Stimulated activated CD8-positive, alpha-beta memory T cell treated with anti-CD3 and anti-CD28 coated beads, Interleukin-12 subunit alpha, Interleukin-12 subunit beta, amount 100 ng/mL, for 24 hours (primary cell): ENCODE measurements around the gene JOSD1.

Experiments used
- DNase-seq: peaks from one replicate; pipeline ENCODE4 v3.0.0-alpha.2; 2020; ENCODE audit errors: extremely low read depth

JOSD1 gene

DNA sequence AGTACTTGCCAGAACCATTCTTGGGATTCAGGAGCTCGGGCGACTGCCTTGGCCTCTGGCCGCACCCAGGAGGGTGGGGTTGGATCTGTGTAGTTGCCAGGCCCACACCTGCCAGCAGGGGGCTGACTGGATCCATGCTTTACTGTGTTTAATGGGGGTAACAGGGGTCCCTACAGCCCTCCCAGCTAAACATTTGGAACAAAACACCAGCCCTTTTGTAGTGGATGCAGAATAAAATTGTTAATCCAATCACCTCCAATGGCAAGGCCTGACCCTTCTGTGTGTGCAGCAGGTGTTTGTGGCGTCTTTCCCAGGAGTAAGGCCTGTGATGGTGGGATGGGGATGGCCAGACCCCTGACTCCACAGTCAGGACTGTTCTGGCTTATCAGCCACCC lies 32.6 kb upstream of the JOSD1 start:
- DNase-seq = no peak

GRCh38 chr22:38732251-38732815 lies 31.6 kb upstream of the JOSD1 start:
- DNase-seq = no peak

GRCh38 chr22:38731703-38732161 lies 31.0 kb upstream of the JOSD1 start:
- no peak for DNase-seq

- no peak for DNase-seq
These were observed 29.7 kb upstream of the JOSD1 start for GRCh38 chr22:38730411-38730871.

- no peak for DNase-seq
These were observed 29.2 kb upstream of the JOSD1 start for GRCh38 chr22:38729946-38730345.

GRCh38 chr22:38728871-38729796 lies 28.4 kb upstream of the JOSD1 start:
- no peak for DNase-seq

GRCh38 chr22:38727530-38728451 lies 27.0 kb upstream of the JOSD1 start:
- no peak for DNase-seq

GRCh38 chr22:38727123-38727522 lies 26.4 kb upstream of the JOSD1 start:
- DNase-seq = no peak

DNA sequence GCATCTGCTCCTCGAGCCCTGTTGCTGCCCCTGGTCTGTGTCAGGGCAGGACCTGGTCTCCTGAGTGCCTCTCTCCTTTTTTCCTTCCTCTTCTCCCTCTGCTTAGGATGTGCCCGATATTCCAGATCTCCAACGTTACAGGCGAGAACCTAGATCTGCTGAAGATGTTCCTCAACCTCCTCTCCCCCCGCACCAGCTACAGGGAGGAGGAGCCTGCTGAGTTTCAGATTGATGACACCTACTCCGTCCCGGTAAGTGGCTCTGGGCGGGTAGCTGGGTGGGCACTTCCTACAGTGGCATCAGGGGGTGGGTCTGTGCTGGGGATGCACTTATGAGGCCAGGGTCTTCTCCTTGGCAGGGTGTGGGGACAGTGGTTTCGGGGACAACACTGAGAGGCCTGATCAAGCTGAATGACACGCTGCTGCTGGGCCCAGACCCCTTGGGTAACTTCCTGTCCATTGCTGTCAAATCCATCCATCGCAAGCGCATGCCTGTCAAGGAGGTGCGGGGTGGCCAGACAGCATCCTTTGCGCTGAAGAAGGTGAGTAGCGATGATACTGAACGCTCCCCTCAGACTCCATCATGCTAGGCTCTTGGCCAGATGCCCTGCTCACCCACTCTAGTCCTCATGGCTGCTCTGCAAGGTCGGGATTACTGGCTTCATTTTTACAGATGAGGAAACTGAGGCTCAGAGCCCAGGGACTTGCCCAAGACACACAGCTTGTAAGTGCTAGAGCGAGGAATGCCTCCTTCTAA lies 25.3 kb upstream of the JOSD1 start:
- no peak for DNase-seq

DNA sequence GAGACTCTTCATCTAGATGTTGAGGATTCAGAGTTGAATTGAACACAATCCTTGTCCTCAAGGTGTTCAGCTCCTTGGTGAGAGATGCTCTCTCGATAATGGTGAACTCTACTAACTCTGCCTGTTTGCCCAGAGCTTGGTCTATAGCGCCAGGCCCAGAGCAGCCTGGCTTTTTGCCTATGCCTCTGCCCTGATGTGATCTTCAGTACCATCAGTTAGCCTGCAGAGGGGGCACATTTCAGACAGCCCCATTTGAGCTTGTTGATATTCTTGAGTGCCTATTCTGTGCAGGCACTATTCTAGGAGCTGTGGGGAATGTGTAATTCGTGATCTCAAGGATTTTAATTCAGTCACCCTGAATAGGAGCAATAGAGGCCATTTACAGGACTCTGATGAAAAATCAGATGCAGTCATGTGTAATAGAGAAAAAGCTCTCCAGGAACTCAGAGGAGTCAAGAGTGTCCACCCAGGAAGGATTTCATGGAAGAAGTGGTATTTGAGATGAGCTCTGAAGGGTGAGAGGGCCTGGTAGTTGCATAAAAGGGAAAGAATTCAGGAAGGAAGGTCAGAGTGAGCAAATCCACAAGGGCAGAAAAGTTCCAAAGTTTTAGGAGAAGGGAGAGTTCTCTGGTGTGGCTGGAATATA lies 24.3 kb upstream of the JOSD1 start:
- no peak for DNase-seq

GRCh38 chr22:38724176-38724575 lies 23.4 kb upstream of the JOSD1 start:
- no peak for DNase-seq

- no peak for DNase-seq
These were observed 20.8 kb upstream of the JOSD1 start for GRCh38 chr22:38721551-38721950.

DNA sequence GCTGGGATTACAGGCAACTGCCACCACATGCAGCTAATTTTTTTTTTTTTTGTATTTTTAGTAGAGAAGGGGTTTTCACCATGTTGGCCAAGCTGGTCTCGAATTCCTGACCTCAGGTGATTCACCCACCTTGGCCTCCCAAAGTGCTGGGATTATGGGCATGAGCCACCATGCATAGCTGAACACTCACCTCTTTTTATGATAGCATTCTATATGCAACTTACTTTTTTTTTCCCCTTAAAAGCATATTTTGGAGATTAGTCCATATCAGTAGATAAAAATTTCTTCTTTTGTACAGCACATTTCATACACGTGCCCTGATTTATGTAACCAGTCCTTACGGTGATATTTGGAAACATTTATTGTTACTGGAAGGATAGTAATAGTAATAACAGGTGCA lies 19.6 kb upstream of the JOSD1 start:
- no peak for DNase-seq

DNA sequence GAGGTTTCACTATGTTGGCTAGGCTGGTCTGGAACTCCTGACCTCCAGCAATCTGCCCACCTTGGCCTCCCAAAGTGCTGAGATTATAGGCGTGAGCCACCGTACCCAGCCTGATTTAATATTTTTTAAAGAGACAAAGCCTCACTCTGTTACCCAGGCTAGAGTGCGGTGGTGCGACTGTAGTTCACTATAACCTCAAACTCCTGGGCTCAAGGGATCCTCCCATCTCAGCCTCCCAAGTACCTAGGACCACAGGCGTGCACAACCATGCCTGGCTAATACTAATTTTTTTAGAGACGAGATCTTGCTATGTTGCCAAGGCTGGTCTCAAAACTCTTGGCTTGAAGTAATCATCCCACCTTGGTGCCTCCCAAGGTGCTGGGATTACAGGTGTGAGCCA lies 18.5 kb upstream of the JOSD1 start:
- DNase-seq = no peak

GRCh38 chr22:38718414-38718813 lies 17.7 kb upstream of the JOSD1 start:
- no peak for DNase-seq

GRCh38 chr22:38717244-38717643 lies 16.5 kb upstream of the JOSD1 start:
- DNase-seq = no peak

GRCh38 chr22:38716826-38717225 lies 16.1 kb upstream of the JOSD1 start:
- DNase-seq = no peak

DNA sequence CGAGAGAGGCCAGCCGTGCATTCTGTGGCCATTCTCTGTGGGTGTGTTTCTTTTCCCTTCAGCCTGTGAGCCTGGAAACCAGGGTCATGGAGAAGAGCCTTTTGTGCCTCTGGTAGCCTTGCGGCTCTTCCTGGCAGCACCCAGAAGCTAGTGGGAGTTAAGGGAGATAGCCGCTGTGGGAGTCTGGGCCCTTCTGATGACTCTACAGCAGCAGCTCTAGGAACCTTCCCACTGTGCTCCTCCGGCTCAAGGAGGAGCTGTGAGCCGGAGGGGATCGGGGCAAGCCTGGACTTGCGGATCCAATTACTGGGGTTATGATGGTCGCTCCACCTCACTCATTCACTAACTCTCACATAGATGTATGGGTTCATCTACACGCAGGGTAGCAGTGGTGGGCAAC lies 15.5 kb upstream of the JOSD1 start:
- no peak for DNase-seq

GRCh38 chr22:38715852-38716251 lies 15.1 kb upstream of the JOSD1 start:
- no peak for DNase-seq

DNA sequence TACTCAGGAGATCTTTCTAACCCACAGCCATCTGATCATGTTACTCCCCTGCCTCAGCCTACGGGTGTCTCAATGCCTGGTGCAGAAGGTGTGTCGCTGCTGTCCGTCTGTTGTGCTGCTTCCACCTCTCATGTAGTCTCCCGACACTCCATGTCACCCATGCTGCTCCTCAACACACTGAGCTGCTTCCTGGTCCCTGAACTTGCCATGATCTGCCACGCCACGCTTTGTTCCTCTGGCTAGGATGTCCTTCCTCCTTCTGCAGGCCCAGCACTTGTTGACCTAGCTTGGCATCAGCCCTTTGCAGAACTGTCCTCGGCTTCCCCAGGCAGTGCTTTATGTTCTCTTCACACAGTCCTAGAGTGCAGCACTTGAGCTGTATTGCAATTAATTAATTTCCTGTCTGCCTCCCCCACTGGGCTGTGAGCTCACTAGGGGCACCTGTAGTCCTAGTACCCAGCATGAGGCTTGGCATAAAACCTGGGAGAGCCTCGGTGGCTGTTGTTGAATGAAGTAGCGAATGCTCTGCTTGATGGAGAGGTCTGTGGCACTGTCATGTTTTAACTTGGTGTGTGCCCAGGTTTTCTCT lies 14.5 kb upstream of the JOSD1 start:
- DNase-seq = no peak

DNA sequence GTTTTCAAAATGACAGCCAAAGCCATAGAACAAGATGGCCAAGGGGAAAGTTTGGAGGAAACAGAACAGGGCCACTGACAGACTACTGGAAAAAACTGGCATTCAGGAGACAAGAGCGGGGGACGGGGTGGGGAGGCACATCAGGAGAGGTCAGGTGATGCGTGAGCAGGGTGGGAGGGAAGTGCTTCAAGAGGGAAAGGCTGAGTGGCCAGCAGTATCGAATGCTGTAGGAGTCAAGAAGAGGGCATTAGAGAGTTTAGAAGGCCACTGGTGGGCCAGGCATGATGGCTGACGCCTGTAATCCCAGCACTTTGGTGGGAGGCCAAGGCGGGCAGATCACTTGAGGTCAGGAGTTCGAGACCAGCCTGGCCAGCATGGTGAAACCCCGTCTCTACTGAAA lies 13.2 kb upstream of the JOSD1 start:
- DNase-seq = no peak
